Cardiac muscle cell (in vitro differentiated cells and primary cell): ENCODE measurements around the gene DPYSL3. TPM values are rescaled to one million over a fixed set of nuclear protein-coding genes. Genes with fewer than 3 reads are reported as not detected.

Experiments
- DNase-seq, 2 donors: peaks; one replicate each; pipeline versions ENCODE4 v3.0.0 to v3.0.0-alpha.2; 2010 to 2017; ENCODE audit warnings: low read depth in 1 of 2, low spot score in 1 of 2
- H3K27ac ChIP-seq: fragments of 200-600 bp; sonication (generic); 2 replicates; pipeline ENCODE4 v1.5.1; 2016
- H3K27me3 ChIP-seq: fragments of 200-600 bp; sonication (generic); 2 replicates; pipeline ENCODE4 v1.6.0; 2016; ENCODE audit warnings: control low read depth
- H3K36me3 ChIP-seq: fragments of 200-600 bp; sonication (generic); 2 replicates; pipeline ENCODE4 v1.5.1; 2016; ENCODE audit warnings: control low read depth
- H3K4me1 ChIP-seq: fragments of 200-600 bp; sonication (generic); 2 replicates; pipeline ENCODE4 v1.8.1; 2017; ENCODE audit warnings: low read depth, mild to moderate bottlenecking, mixed run types
- H3K4me3 ChIP-seq: fragments of 200-600 bp; sonication (generic); 2 replicates; pipeline ENCODE4 v1.5.1; 2016; ENCODE audit warnings: mild to moderate bottlenecking
- H3K9me3 ChIP-seq: fragments of 200-600 bp; sonication (generic); 2 replicates; pipeline ENCODE4 v1.5.1; 2017; ENCODE audit warnings: low read depth, mild to moderate bottlenecking, control low read depth
- CTCF ChIP-seq: IDR thresholded peaks from 2 replicates; pipeline ENCODE4 v1.5.1; 2012; ENCODE audit warnings: low read depth, mild to moderate bottlenecking, low read length
- polyA plus RNA-seq: library from polyadenylated mRNA; unstranded; fragments of >200 nt; fragmentation: Nextera tagmentation; extraction: Ambion mirVana; gene quantifications from 2 replicates; pipeline ENCODE4 v1.2.1, GENCODE V29; 2016
- total RNA-seq: library from RNA; depleted of rRNA; stranded (reverse); fragments of >200 nt; gene quantifications from 2 replicates; pipeline ENCODE4 v1.2.3, GENCODE V29; 2016

Gene DPYSL3
- total and polyA plus RNA-seq, 2 experiments from 2014 or later: 86.3 to 129 TPM

GRCh38 chr5:147442224-147442623 lies 67.6 kb downstream of the DPYSL3 start:
- Histone ChIP-seq H3K4me1 (peaks cover 25% of the 10 kb centered on the region), H3K36me3 (no peaks in the 10 kb centered on the region), H3K9me3 (no peaks in the 10 kb centered on the region), H3K4me3 (no peak overlapping the region), H3K27ac (no peak overlapping the region), H3K27me3 (no peaks in the 10 kb centered on the region)
- DNase-seq: no peak
- no peak for TF ChIP-seq CTCF

GRCh38 chr5:147441191-147441695 lies 68.6 kb downstream of the DPYSL3 start:
- Histone ChIP-seq H3K36me3 (no peaks in the 10 kb centered on the region), H3K4me3 (no peak overlapping the region), H3K4me1 (peaks cover 34% of the 10 kb centered on the region), H3K27me3 (no peaks in the 10 kb centered on the region), H3K9me3 (no peaks in the 10 kb centered on the region), H3K27ac (no peak overlapping the region)
- DNase-seq: no peak
- TF ChIP-seq CTCF: no peak

- Histone ChIP-seq H3K9me3 (no peaks in the 10 kb centered on the region), H3K4me1 (peaks cover 51% of the 10 kb centered on the region), H3K4me3 (no peak overlapping the region), H3K27me3 (no peaks in the 10 kb centered on the region), H3K27ac (no peak overlapping the region), H3K36me3 (no peaks in the 10 kb centered on the region)
- no peak for DNase-seq
- no peak for TF ChIP-seq CTCF
These were observed 70.6 kb downstream of the DPYSL3 start for GRCh38 chr5:147439254-147439653.

- H3K4me1 ChIP-seq: peaks cover 68% of the 10 kb centered on the region
These were observed 72.7 kb downstream of the DPYSL3 start for GRCh38 chr5:147437161-147437596.

GRCh38 chr5:147436596-147436995 lies 73.3 kb downstream of the DPYSL3 start:
- no peaks in the 10 kb centered on the region for H3K27me3 ChIP-seq
- TF ChIP-seq CTCF: no peak
- no peak overlapping the region for H3K4me3 ChIP-seq
- peak overlapping the region; percentile 62 for H3K27ac ChIP-seq
- peaks cover 74% of the 10 kb centered on the region for H3K4me1 ChIP-seq
- no peaks in the 10 kb centered on the region for H3K9me3 ChIP-seq
- H3K36me3 ChIP-seq: no peaks in the 10 kb centered on the region
- no peak for DNase-seq

More at GRCh38 chr5:147437161-147437596, 72.7 kb downstream of the DPYSL3 start:
- DNase-seq: peak in 1 of 2 donors; percentile 55
- H3K4me3 ChIP-seq: no peak overlapping the region
- no peak for TF ChIP-seq CTCF
- no peaks in the 10 kb centered on the region for H3K27me3 ChIP-seq
- peak overlapping the region; percentile 62 for H3K27ac ChIP-seq
- H3K9me3 ChIP-seq: no peaks in the 10 kb centered on the region
- H3K36me3 ChIP-seq: no peaks in the 10 kb centered on the region

- TF ChIP-seq CTCF: no peak
- Histone ChIP-seq H3K27ac (peak overlapping the region; percentile 45), H3K27me3 (no peaks in the 10 kb centered on the region), H3K4me3 (no peak overlapping the region), H3K4me1 (peaks cover 86% of the 10 kb centered on the region), H3K9me3 (no peaks in the 10 kb centered on the region), H3K36me3 (no peaks in the 10 kb centered on the region)
- no peak for DNase-seq
These were observed 75.8 kb downstream of the DPYSL3 start for GRCh38 chr5:147434049-147434448.
